ENCODE results near the gene PTMA.
"Not testable (repeated sequence)": the region's sequence is repeated elsewhere in the genome, so short reads cannot be mapped to it uniquely, and the experiment has no call there.

Gene PTMA

GRCh38 chr2:231691251-231691772 is 17.0 kb upstream of the PTMA start:
- FAIRE-seq (no peak), DNase-seq (ENCODE audit: insufficient read length, low spot score) (no peak)

GRCh38 chr2:231692847-231693246 is 15.5 kb upstream of the PTMA start:
- DNase-seq (ENCODE audit: insufficient read length, low spot score) (no peak), FAIRE-seq (no peak)

GRCh38 chr2:231693956-231694355 is 14.4 kb upstream of the PTMA start:
- FAIRE-seq (no peak), DNase-seq (ENCODE audit: insufficient read length, low spot score) (no peak)

- DNase-seq (ENCODE audit: insufficient read length, low spot score) (no peak), FAIRE-seq (no peak)
These were observed 12.3 kb upstream of the PTMA start for GRCh38 chr2:231696004-231696367.

- DNase-seq (ENCODE audit: insufficient read length, low spot score) (no peak), FAIRE-seq (no peak)
These were observed 9.3 kb upstream of the PTMA start for GRCh38 chr2:231699006-231699405.

GRCh38 chr2:231701456-231702373 is 6.6 kb upstream of the PTMA start:
- FAIRE-seq (no peak), DNase-seq (ENCODE audit: insufficient read length, low spot score) (no peak)

GRCh38 chr2:231704017-231704416 is 4.3 kb upstream of the PTMA start:
- DNase-seq (ENCODE audit: insufficient read length, low spot score) (no peak), FAIRE-seq (no peak)

- DNase-seq (ENCODE audit: insufficient read length, low spot score) (peak; percentile 91), FAIRE-seq (peak; percentile 98)
These were observed 1.3 kb upstream of the PTMA start for GRCh38 chr2:231706731-231707624.

GRCh38 chr2:231707625-231707926 is 749 bp upstream of the PTMA start:
- no peak for FAIRE-seq
- DNase-seq (ENCODE audit: insufficient read length, low spot score), result no peak

- FAIRE-seq (no peak), DNase-seq (ENCODE audit: insufficient read length, low spot score) (no peak)
These were observed 679 bp downstream of the PTMA start for GRCh38 chr2:231708773-231709635.

GRCh38 chr2:231709636-231709980 is 1.3 kb downstream of the PTMA start:
- no peak for FAIRE-seq
- DNase-seq (ENCODE audit: insufficient read length, low spot score), result no peak

- FAIRE-seq (no peak), DNase-seq (ENCODE audit: insufficient read length, low spot score) (no peak)
These were observed 1.9 kb downstream of the PTMA start for GRCh38 chr2:231709981-231710798.

- no peak for FAIRE-seq
- no peak for DNase-seq (ENCODE audit: insufficient read length, low spot score)
These were observed 2.7 kb downstream of the PTMA start for GRCh38 chr2:231710799-231711676.

- FAIRE-seq (no peak), DNase-seq (ENCODE audit: insufficient read length, low spot score) (no peak)
These were observed 3.5 kb downstream of the PTMA start for GRCh38 chr2:231711677-231712450.

GRCh38 chr2:231712451-231713021 is 4.2 kb downstream of the PTMA start:
- not testable (repeated sequence) for FAIRE-seq; DNase-seq (ENCODE audit: insufficient read length, low spot score)

GRCh38 chr2:231713406-231713729 is 5.0 kb downstream of the PTMA start:
- not testable (repeated sequence) for FAIRE-seq; DNase-seq (ENCODE audit: insufficient read length, low spot score)

GRCh38 chr2:231713730-231714638 is 5.7 kb downstream of the PTMA start:
- FAIRE-seq, result peak; percentile 86
- DNase-seq (ENCODE audit: insufficient read length, low spot score), result no peak
